PC-9 (cell line): Measurements from ENCODE around the gene C1orf185.

Experiments used
- EZH2 ChIP-seq: fragments of 200-600 bp; sonication (generic); IDR thresholded peaks from 2 replicates; pipeline ENCODE4 v1.8.0; 2017; ENCODE audit warnings: antibody characterized with exemption, low read depth
- TF ChIP-seq, protein P1 (sequence below): fragments of 200-600 bp; sonication (generic); conservative IDR thresholded peaks from 2 replicates; pipeline ENCODE4 v1.6.1; 2017; ENCODE audit warnings: mixed run types, antibody characterized with exemption, mild to moderate bottlenecking, moderate library complexity

DNA sequence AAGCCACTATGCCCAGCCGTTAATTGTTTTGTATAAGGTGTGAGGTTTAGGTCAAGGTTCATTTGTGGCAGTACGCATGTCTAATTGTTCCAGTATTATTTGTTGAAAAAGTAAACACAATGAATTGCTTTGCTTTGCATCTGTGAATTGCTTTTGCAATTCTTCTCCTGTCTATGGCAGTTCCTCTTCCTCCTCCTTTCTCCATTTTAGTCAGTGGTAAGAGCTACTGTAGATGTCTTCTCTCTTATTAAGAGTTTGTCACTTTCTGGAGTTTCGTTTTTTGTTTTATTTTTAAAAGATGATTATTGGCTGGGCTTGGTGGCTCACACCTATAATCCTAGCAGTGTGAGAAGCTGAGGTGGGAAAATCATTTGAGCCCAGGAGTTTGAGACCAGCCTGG, 29.2 kb downstream of the C1orf185 start:
- TF ChIP-seq, protein P1, sequence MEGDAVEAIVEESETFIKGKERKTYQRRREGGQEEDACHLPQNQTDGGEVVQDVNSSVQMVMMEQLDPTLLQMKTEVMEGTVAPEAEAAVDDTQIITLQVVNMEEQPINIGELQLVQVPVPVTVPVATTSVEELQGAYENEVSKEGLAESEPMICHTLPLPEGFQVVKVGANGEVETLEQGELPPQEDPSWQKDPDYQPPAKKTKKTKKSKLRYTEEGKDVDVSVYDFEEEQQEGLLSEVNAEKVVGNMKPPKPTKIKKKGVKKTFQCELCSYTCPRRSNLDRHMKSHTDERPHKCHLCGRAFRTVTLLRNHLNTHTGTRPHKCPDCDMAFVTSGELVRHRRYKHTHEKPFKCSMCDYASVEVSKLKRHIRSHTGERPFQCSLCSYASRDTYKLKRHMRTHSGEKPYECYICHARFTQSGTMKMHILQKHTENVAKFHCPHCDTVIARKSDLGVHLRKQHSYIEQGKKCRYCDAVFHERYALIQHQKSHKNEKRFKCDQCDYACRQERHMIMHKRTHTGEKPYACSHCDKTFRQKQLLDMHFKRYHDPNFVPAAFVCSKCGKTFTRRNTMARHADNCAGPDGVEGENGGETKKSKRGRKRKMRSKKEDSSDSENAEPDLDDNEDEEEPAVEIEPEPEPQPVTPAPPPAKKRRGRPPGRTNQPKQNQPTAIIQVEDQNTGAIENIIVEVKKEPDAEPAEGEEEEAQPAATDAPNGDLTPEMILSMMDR: no peak
- TF ChIP-seq EZH2: no peak
